CD14-positive monocyte (primary cell): ENCODE measurements around the gene SHROOM3. TPM values are rescaled to one million over a fixed set of nuclear protein-coding genes. Genes with fewer than 3 reads are reported as not detected.

Source experiments
- DNase-seq, 3 donors: peaks; one replicate each; pipeline ENCODE4 v3.0.0-alpha.2; 2011 to 2022
- H2AFZ ChIP-seq: 2 replicates; pipeline ENCODE4 v1.6.0; 2012; ENCODE audit warnings: mild to moderate bottlenecking, low read depth, low read length, inconsistent platforms; ENCODE audit not compliant: insufficient read depth, poor library complexity, severe bottlenecking
- H3K27ac ChIP-seq, 2 donors: 1 replicate in 1 of 2; 2 replicates in 1 of 2; pipeline ENCODE4 v1.5.1; 2012 to 2013; ENCODE audit warnings: low read length in 2 of 2, control low read depth in 1 of 2, inconsistent platforms in 1 of 2, low read depth in 1 of 2, mild to moderate bottlenecking in 1 of 2
- H3K27me3 ChIP-seq, 2 donors: one replicate each; pipeline versions ENCODE4 v1.6.0 to v1.6.1; 2011 to 2013; ENCODE audit warnings: low read length in 2 of 2; ENCODE audit not compliant: control insufficient read depth in 2 of 2, insufficient read depth in 2 of 2
- H3K36me3 ChIP-seq, 2 donors: replicated peaks in 1 of 2; 1 replicate in 1 of 2; 2 replicates in 1 of 2; pipeline versions ENCODE4 v1.5.1 to v1.6.1; 2012 to 2013; ENCODE audit warnings: low read length in 2 of 2, control low read depth in 1 of 2, inconsistent platforms in 1 of 2, mild to moderate bottlenecking in 1 of 2; ENCODE audit not compliant: insufficient read depth in 2 of 2, control insufficient read depth in 1 of 2
- H3K4me1 ChIP-seq, 2 donors: 1 replicate in 1 of 2; 2 replicates in 1 of 2; pipeline versions ENCODE4 v1.5.1 to v1.6.1; 2012 to 2013; ENCODE audit warnings: low read length in 2 of 2, control low read depth in 1 of 2, inconsistent platforms in 1 of 2, mild to moderate bottlenecking in 1 of 2, moderate library complexity in 1 of 2; ENCODE audit not compliant: insufficient read depth in 2 of 2, control insufficient read depth in 1 of 2
- H3K4me2 ChIP-seq: replicated peaks from 2 replicates; pipeline ENCODE3; 2012; ENCODE audit warnings: low read length, moderate library complexity, mild to moderate bottlenecking; ENCODE audit not compliant: poor library complexity, severe bottlenecking; ENCODE audit errors: extremely low read depth
- H3K4me3 ChIP-seq, 3 experiments: fragments of 200-600 bp in 1 of 3; sonication (generic) in 1 of 3; replicated peaks in 1 of 3; 1 replicate in 2 of 3; 2 replicates in 1 of 3; pipeline ENCODE4 v1.5.1; 2011 to 2013; ENCODE audit warnings: low read length in 3 of 3, mild to moderate bottlenecking in 3 of 3, control low read depth in 2 of 3, low read depth in 2 of 3, inconsistent platforms in 1 of 3, moderate library complexity in 1 of 3
- H3K79me2 ChIP-seq: 2 replicates; pipeline ENCODE4 v1.6.0; 2012; ENCODE audit warnings: mild to moderate bottlenecking, control low read depth, inconsistent platforms, low read length, moderate library complexity; ENCODE audit not compliant: insufficient read depth
- H3K9ac ChIP-seq: 2 replicates; pipeline ENCODE4 v1.6.0; 2017; ENCODE audit warnings: low read length, mild to moderate bottlenecking; ENCODE audit not compliant: insufficient read depth, poor library complexity, severe bottlenecking
- H3K9me3 ChIP-seq, 2 donors: replicated peaks in 1 of 2; 1 replicate in 1 of 2; 2 replicates in 1 of 2; pipeline versions ENCODE4 v1.5.1 to v1.6.1; 2012 to 2013; ENCODE audit warnings: low read length in 2 of 2, control low read depth in 1 of 2; ENCODE audit not compliant: control insufficient read depth in 1 of 2, insufficient read depth in 1 of 2
- H4K20me1 ChIP-seq: 2 replicates; pipeline ENCODE4 v1.6.0; 2012; ENCODE audit warnings: mild to moderate bottlenecking, low read length, control low read depth, moderate library complexity; ENCODE audit not compliant: insufficient read depth
- H3K27ac Mint-ChIP-seq, 7 donors: one replicate each; pipeline ENCODE4 v1.8.0; 2020; ENCODE audit warnings: mild to moderate bottlenecking in 7 of 7, mixed read lengths in 7 of 7, moderate library complexity in 6 of 7, inconsistent platforms in 2 of 7
- H3K27me3 Mint-ChIP-seq, 3 donors: one replicate each; pipeline ENCODE4 v1.8.0; 2021 to 2022; ENCODE audit warnings: low read depth in 3 of 3, mild to moderate bottlenecking in 3 of 3, mixed read lengths in 3 of 3, moderate library complexity in 3 of 3, inconsistent platforms in 1 of 3
- H3K36me3 Mint-ChIP-seq, 2 donors: one replicate each; pipeline ENCODE4 v1.8.0; 2020; ENCODE audit warnings: mixed read lengths in 2 of 2, inconsistent platforms in 1 of 2, mild to moderate bottlenecking in 1 of 2
- H3K4me1 Mint-ChIP-seq: one replicate; pipeline ENCODE4 v1.8.0; 2020; ENCODE audit warnings: mild to moderate bottlenecking, mixed read lengths
- H3K4me3 Mint-ChIP-seq, 2 donors: one replicate each; pipeline ENCODE4 v1.8.0; 2020; ENCODE audit warnings: mild to moderate bottlenecking in 2 of 2, mixed read lengths in 2 of 2, moderate library complexity in 1 of 2
- H3K9me3 Mint-ChIP-seq, 7 donors: one replicate each; pipeline ENCODE4 v1.8.0; 2020 to 2022; ENCODE audit warnings: mixed read lengths in 7 of 7, mild to moderate bottlenecking in 6 of 7, moderate library complexity in 6 of 7, inconsistent platforms in 2 of 7
- WGBS: methylation state at CpG from one replicate; pipeline ENCODE4 v1.1.5; 2013; ENCODE audit warnings: missing lambda C conversion rate; ENCODE audit not compliant: insufficient coverage; 5-methylcytosine and 5-hydroxymethylcytosine counted together
- intact Hi-C, 2 donors: fragments of 100-400 bp; cut with micrococcal nuclease; formaldehyde crosslinking; loops; one replicate each; pipeline versions ENCODE4 v1.15.0 to v1.15.1; 2023
- polyA plus RNA-seq, 3 donors: library from polyadenylated mRNA; depleted of rRNA in 1 of 3; unstranded in 2 of 3; stranded (reverse) in 1 of 3; fragments of 300-500 nt in 2 of 3; fragments of >200 nt in 1 of 3; fragmentation: Illumina TruSeq in 2 of 3; gene quantifications; 1 replicate in 2 of 3; 2 replicates in 1 of 3; pipeline ENCODE4 v1.2.3, GENCODE V29; 2012 to 2021
- TF ChIP-seq, protein P1 (sequence below): fragments of 200-600 bp; IDR thresholded peaks from one replicate; pipeline ENCODE4 v1.8.0; 2022; ENCODE audit warnings: antibody characterized with exemption, mild to moderate bottlenecking

Gene SHROOM3
- polyA plus RNA-seq, 3 donors = not detected

DNA sequence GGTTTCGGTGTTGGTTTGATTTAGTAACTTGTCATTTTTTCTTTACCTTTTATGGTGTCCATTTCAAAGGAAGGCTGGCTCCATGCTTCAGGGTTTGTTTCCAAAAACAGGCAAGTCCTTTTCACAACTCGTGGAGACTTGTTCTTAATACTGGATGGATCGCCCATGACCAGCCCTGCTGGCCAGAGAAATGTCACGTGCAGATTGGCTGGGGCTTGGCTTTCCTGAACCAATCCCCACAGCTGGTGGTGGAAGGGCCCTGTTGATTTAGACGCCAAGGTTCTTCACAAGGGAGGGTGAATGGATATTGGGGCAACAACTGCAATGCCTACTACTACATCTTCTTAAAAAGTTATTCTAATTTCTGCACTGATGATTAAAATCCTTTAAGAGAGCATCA is 92.6 kb downstream of the SHROOM3 start:
- H3K9ac ChIP-seq = no peak overlapping the region
- no peaks in the 10 kb centered on the region for H3K27me3 ChIP-seq
- Mint-ChIP-seq H3K4me3 (no peak overlapping the region), H3K27me3 (peaks cover 0 to 9% (median 8%) of the 10 kb centered on the region in 3 donors), H3K36me3 (no peaks in the 10 kb centered on the region), H3K9me3 (peaks cover 0 to 2% (median 0%) of the 10 kb centered on the region in 7 donors), H3K27ac (no peak overlapping the region), H3K4me1 (no peaks in the 10 kb centered on the region)
- H4K20me1 ChIP-seq = no peaks in the 10 kb centered on the region
- TF ChIP-seq, protein P1, sequence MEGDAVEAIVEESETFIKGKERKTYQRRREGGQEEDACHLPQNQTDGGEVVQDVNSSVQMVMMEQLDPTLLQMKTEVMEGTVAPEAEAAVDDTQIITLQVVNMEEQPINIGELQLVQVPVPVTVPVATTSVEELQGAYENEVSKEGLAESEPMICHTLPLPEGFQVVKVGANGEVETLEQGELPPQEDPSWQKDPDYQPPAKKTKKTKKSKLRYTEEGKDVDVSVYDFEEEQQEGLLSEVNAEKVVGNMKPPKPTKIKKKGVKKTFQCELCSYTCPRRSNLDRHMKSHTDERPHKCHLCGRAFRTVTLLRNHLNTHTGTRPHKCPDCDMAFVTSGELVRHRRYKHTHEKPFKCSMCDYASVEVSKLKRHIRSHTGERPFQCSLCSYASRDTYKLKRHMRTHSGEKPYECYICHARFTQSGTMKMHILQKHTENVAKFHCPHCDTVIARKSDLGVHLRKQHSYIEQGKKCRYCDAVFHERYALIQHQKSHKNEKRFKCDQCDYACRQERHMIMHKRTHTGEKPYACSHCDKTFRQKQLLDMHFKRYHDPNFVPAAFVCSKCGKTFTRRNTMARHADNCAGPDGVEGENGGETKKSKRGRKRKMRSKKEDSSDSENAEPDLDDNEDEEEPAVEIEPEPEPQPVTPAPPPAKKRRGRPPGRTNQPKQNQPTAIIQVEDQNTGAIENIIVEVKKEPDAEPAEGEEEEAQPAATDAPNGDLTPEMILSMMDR = no peak
- no peak overlapping the region for H3K27ac ChIP-seq
- no peaks in the 10 kb centered on the region for H3K36me3 ChIP-seq
- no peak overlapping the region for H3K4me2 ChIP-seq
- intact Hi-C loops = no loop called here
- H3K9me3 ChIP-seq = no peaks in the 10 kb centered on the region
- no CpG with 5 or more reads among the region's 5 CpGs for WGBS
- H3K79me2 ChIP-seq = no peaks in the 10 kb centered on the region
- no peak for DNase-seq
- H3K4me1 ChIP-seq = no peaks in the 10 kb centered on the region
- no peak overlapping the region for H3K4me3 ChIP-seq
- H2AFZ ChIP-seq = no peak overlapping the region

DNA sequence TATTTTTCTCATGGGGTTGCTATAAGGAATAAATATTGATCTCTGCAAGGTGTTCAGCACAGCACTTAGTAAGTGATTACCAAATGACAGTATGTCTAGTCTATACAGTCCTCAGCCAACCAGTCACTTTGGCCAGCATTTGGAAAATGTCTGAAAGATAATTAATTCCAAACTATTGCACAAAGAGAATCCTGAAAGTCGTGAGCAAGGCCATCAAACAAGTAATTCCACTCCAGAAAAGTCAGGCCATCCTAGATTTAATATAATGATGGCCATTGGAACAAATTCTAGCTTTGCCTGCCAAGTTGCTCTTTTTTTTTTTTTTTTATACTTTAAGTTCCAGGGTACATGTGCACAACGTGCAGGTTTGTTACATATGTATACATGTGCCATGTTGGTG is 96.6 kb downstream of the SHROOM3 start:
- no peaks in the 10 kb centered on the region for H3K36me3 ChIP-seq
- no peak overlapping the region for H3K4me3 Mint-ChIP-seq
- no peaks in the 10 kb centered on the region for H4K20me1 ChIP-seq
- no peak overlapping the region for H2AFZ ChIP-seq
- no peak overlapping the region for H3K27ac Mint-ChIP-seq
- H3K9me3 ChIP-seq = no peaks in the 10 kb centered on the region
- H3K27me3 Mint-ChIP-seq = peaks cover 0 to 6% (median 2%) of the 10 kb centered on the region in 3 donors
- H3K4me1 ChIP-seq = no peaks in the 10 kb centered on the region
- H3K79me2 ChIP-seq = no peaks in the 10 kb centered on the region
- no peaks in the 10 kb centered on the region for H3K36me3 Mint-ChIP-seq
- H3K9ac ChIP-seq = no peak overlapping the region
- H3K27ac ChIP-seq = no peak overlapping the region
- intact Hi-C loops = no loop called here
- TF ChIP-seq, protein P1 = no peak
- H3K4me3 ChIP-seq = no peak overlapping the region
- no peaks in the 10 kb centered on the region for H3K27me3 ChIP-seq
- peaks cover 0 to 2% (median 0%) of the 10 kb centered on the region in 7 donors for H3K9me3 Mint-ChIP-seq
- DNase-seq = no peak
- no peaks in the 10 kb centered on the region for H3K4me1 Mint-ChIP-seq
- WGBS = no CpG with 5 or more reads among the region's 2 CpGs
- H3K4me2 ChIP-seq = no peak overlapping the region
